Body of pancreas (tissue), 4 donors: ENCODE data around the gene ZNF222. TPM values are rescaled to one million over a fixed set of nuclear protein-coding genes. Genes with fewer than 3 reads are reported as not detected.

Experiments
- ATAC-seq: fragments of 150-250 bp; one replicate; pipeline ENCODE4 v1.9.1; 2016
- DNase-seq, 4 donors: peaks; one replicate each; pipeline ENCODE4 v3.0.0-alpha.2; 2019
- H3K27ac ChIP-seq, 4 donors: fragments of 200-600 bp; sonication (generic); 1 replicate in 3 of 4; 2 replicates in 1 of 4; pipeline versions ENCODE4 v1.5.1 to v1.6.1; 2016 to 2019; ENCODE audit warnings: mild to moderate bottlenecking in 1 of 4, mixed read lengths in 1 of 4, moderate library complexity in 1 of 4
- H3K27me3 ChIP-seq, 2 donors: fragments of 200-600 bp; sonication (generic); one replicate each; pipeline ENCODE4 v1.6.0; 2016; ENCODE audit warnings: mild to moderate bottlenecking in 1 of 2
- H3K36me3 ChIP-seq, 2 donors: fragments of 200-600 bp; sonication (generic); replicated peaks in 1 of 2; 2 replicates each; pipeline ENCODE4 v1.5.1; 2016; ENCODE audit warnings: low read depth in 2 of 2; ENCODE audit not compliant: insufficient read depth in 1 of 2
- H3K4me1 ChIP-seq: fragments of 200-600 bp; sonication (generic); one replicate; pipeline ENCODE4 v1.6.0; 2016
- H3K4me3 ChIP-seq, 2 donors: fragments of 200-600 bp; sonication (generic); 1 replicate in 1 of 2; 2 replicates in 1 of 2; pipeline ENCODE4 v1.5.1; 2016 to 2019
- H3K9me3 ChIP-seq, 3 donors: fragments of 200-600 bp; sonication (generic); 1 replicate in 2 of 3; 2 replicates in 1 of 3; pipeline ENCODE4 v1.5.1; 2016
- CTCF ChIP-seq, 7 experiments: fragments of 450-650 bp in 4 of 7; fragments of 200-600 bp in 3 of 7; sonication (generic) in 3 of 7; IDR thresholded peaks; one replicate each; pipeline ENCODE4 v1.5.1; 2016 to 2019; ENCODE audit warnings: antibody characterized with exemption in 7 of 7
- POLR2A ChIP-seq, 3 donors: fragments of 450-650 bp; IDR thresholded peaks; one replicate each; pipeline ENCODE4 v1.6.1; 2016; ENCODE audit warnings: antibody characterized with exemption in 3 of 3, mild to moderate bottlenecking in 2 of 3
- WGBS, 2 donors: methylation state at CpG; one replicate each; pipeline ENCODE4 v1.1.5; 2017; 5-methylcytosine and 5-hydroxymethylcytosine counted together
- intact Hi-C: fragments of 100-400 bp; cut with DNase I; formaldehyde crosslinking; loops from one replicate; pipeline ENCODE4 v1.15.1; 2023
- small RNA-seq: library from RNA; depleted of rRNA; stranded (forward); fragments of <200 nt; gene quantifications from one replicate; pipeline ENCODE3, GENCODE V24; 2016
- total RNA-seq, 2 donors: library from RNA; depleted of rRNA; stranded (reverse); fragments of >200 nt; gene quantifications; one replicate each; pipeline ENCODE4 v1.1.0, GENCODE V29; 2016

The ZNF222 gene
- total RNA-seq, 2 donors from 2014 or later = 2.1 TPM; not detected in 1

- no peak for ATAC-seq
- H3K27me3 ChIP-seq = no peaks in the 10 kb centered on the region
- peaks cover 14% of the 10 kb centered on the region for H3K4me1 ChIP-seq
- H3K4me3 ChIP-seq = peak overlapping the region; percentile 11 to 27
- H3K36me3 ChIP-seq = no peaks in the 10 kb centered on the region
- DNase-seq = no peak
- peaks cover 0 to 10% (median 0%) of the 10 kb centered on the region in 3 donors for H3K9me3 ChIP-seq
- intact Hi-C loops = no loop called here
- peak overlapping the region in 2 of 4 donors; percentile 2 to 52 for H3K27ac ChIP-seq
- TF ChIP-seq CTCF (IDR thresholded peaks at IDR 0.05) (no peak), POLR2A (IDR thresholded peaks at IDR 0.05) (no peak)
- WGBS, 2 donors = 11 to 15% methylated on average over 18 of the region's 18 CpGs
Measured at GRCh38 chr19:44072543-44073401, 47.6 kb downstream of the ZNF222 start.

DNA sequence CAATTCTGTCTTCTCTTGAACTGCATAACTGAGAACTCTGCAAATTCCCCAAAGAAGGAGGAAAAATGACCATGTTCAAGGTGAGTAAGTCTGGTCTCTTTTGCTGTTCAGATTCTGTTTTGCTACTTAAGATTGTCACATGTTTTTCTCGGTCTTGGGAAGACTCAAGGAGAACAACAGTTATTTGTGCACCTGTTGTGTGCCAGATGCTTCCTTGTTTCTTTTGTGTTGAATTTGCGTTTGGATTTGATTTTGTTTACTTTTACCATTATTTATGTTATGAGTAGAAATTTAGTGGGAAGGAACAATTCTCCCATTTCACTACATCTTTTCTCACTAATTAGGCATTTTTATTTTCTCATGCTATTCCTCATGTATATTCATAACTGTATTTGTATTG is 51.1 kb downstream of the ZNF222 start:
- no peak overlapping the region for H3K27ac ChIP-seq
- intact Hi-C loops = no loop called here
- ATAC-seq (no peak), DNase-seq (no peak)
- 72% methylated on average over 2 of the region's 2 CpGs for WGBS, 2 donors
- TF ChIP-seq POLR2A (IDR thresholded peaks at IDR 0.05) (no peak), CTCF (IDR thresholded peaks at IDR 0.05) (no peak)
- H3K36me3 ChIP-seq = no peaks in the 10 kb centered on the region
- H3K4me1 ChIP-seq = peaks cover 14% of the 10 kb centered on the region
- H3K9me3 ChIP-seq = no peaks in the 10 kb centered on the region
- H3K4me3 ChIP-seq = no peak overlapping the region
- H3K27me3 ChIP-seq = no peaks in the 10 kb centered on the region

Small RNA genes within 50 kb of the gene (small RNA-seq; reads per million reads assigned to genes)
- not detected for gene AC006213.5

Other genes with a start within 250 kb of the ZNF222 start
- gene KCNN4, start 244.4 kb upstream of the ZNF222 start, total RNA-seq = 1 to 10 TPM in 1 of 2 donors, not detected in 1; 2.9 TPM
- not detected for gene LYPD5, start 222.9 kb upstream of the ZNF222 start, total RNA-seq
- gene ZNF283, start 198.1 kb upstream of the ZNF222 start, total RNA-seq = 1 to 10 TPM; 3.6 to 6.6 TPM
- gene ZNF404, start 141.4 kb upstream of the ZNF222 start, total RNA-seq = under 1 TPM in 1 of 2 donors, not detected in 1; 0.78 TPM
- 10 to 100 TPM in 1 of 2 donors, 1 to 10 TPM in 1; 8.0 to 19.8 TPM for gene ZNF45, start 90.1 kb upstream of the ZNF222 start, total RNA-seq
- 1 to 10 TPM; 1.3 to 4.7 TPM for gene ZNF221, start 74.2 kb upstream of the ZNF222 start, total RNA-seq
- 1 to 10 TPM in 1 of 2 donors, under 1 TPM in 1; 0.99 to 3.4 TPM for gene ZNF155, start 41.2 kb upstream of the ZNF222 start, total RNA-seq
- 1 to 10 TPM in 1 of 2 donors, not detected in 1; 2.9 TPM for gene ZNF230, start 22.4 kb upstream of the ZNF222 start, total RNA-seq
- 1 to 10 TPM; 2.6 to 4.6 TPM for gene ZNF223, start 26.7 kb downstream of the ZNF222 start, total RNA-seq
- gene ZNF284, start 46.8 kb downstream of the ZNF222 start, total RNA-seq = 1 to 10 TPM; 1.3 to 2.1 TPM
- gene ZNF224, start 69.0 kb downstream of the ZNF222 start, total RNA-seq = 10 to 100 TPM; 19.1 to 20.5 TPM
- 1 to 10 TPM; 2.0 to 2.9 TPM for gene ZNF225, start 88.0 kb downstream of the ZNF222 start, total RNA-seq
- 1 to 10 TPM; 2.3 to 4.9 TPM for gene ZNF234, start 116.2 kb downstream of the ZNF222 start, total RNA-seq
- gene ZNF226, start 139.7 kb downstream of the ZNF222 start, total RNA-seq = 10 to 100 TPM in 1 of 2 donors, 1 to 10 TPM in 1; 4.6 to 13.5 TPM
- gene ZNF227, start 187.2 kb downstream of the ZNF222 start, total RNA-seq = 1 to 10 TPM; 4.3 to 8.0 TPM
- gene ZNF233, start 234.5 kb downstream of the ZNF222 start, total RNA-seq = under 1 TPM in 1 of 2 donors, not detected in 1; 0.78 TPM